HG03135 (cell line): ENCODE measurements around the gene ANKFN1.

Experiments
- ATAC-seq: cut with Tn5 transposase; IDR thresholded peaks from one replicate; pipeline ENCODE4 v1.9.1; 2021; ENCODE audit warnings: mild to moderate bottlenecking, moderate library complexity; ENCODE audit not compliant: unreplicated experiment

The ANKFN1 gene

GRCh38 chr17:56425483-56425882 lies 272.2 kb downstream of the ANKFN1 start:
- no peak for ATAC-seq

- no peak for ATAC-seq
Observed at GRCh38 chr17:56426901-56427300, 273.6 kb downstream of the ANKFN1 start.

- ATAC-seq: no peak
Observed at GRCh38 chr17:56431736-56432135, 278.5 kb downstream of the ANKFN1 start.

- no peak for ATAC-seq
Observed at GRCh38 chr17:56432443-56432842, 279.2 kb downstream of the ANKFN1 start.

GRCh38 chr17:56434610-56435009 lies 281.3 kb downstream of the ANKFN1 start:
- ATAC-seq: no peak

- ATAC-seq: no peak
Observed at GRCh38 chr17:56436142-56436541, 282.9 kb downstream of the ANKFN1 start.

GRCh38 chr17:56440419-56440818 lies 287.1 kb downstream of the ANKFN1 start:
- no peak for ATAC-seq

GRCh38 chr17:56441308-56441707 lies 288.0 kb downstream of the ANKFN1 start:
- no peak for ATAC-seq

GRCh38 chr17:56445692-56446411 lies 292.6 kb downstream of the ANKFN1 start:
- no peak for ATAC-seq

GRCh38 chr17:56447171-56447570 lies 293.9 kb downstream of the ANKFN1 start:
- ATAC-seq: no peak

- ATAC-seq: no peak
Observed at GRCh38 chr17:56448371-56448770, 295.1 kb downstream of the ANKFN1 start.

GRCh38 chr17:56449176-56449575 lies 295.9 kb downstream of the ANKFN1 start:
- no peak for ATAC-seq

- no peak for ATAC-seq
Observed at GRCh38 chr17:56451629-56452028, 298.4 kb downstream of the ANKFN1 start.

- no peak for ATAC-seq
Observed at GRCh38 chr17:56452461-56452860, 299.2 kb downstream of the ANKFN1 start.

GRCh38 chr17:56457501-56457900 lies 304.2 kb downstream of the ANKFN1 start:
- ATAC-seq: no peak

- no peak for ATAC-seq
Observed at GRCh38 chr17:56465886-56466285, 312.6 kb downstream of the ANKFN1 start.

GRCh38 chr17:56468840-56469239 lies 315.6 kb downstream of the ANKFN1 start:
- ATAC-seq: no peak

GRCh38 chr17:56471696-56472095 lies 318.4 kb downstream of the ANKFN1 start:
- no peak for ATAC-seq

GRCh38 chr17:56475116-56475515 lies 321.8 kb downstream of the ANKFN1 start:
- no peak for ATAC-seq

- no peak for ATAC-seq
Observed at GRCh38 chr17:56478836-56479447, 325.7 kb downstream of the ANKFN1 start.

GRCh38 chr17:56480501-56480900 lies 327.2 kb downstream of the ANKFN1 start:
- ATAC-seq: no peak

- no peak for ATAC-seq
Observed at GRCh38 chr17:56481659-56482058, 328.4 kb downstream of the ANKFN1 start.

GRCh38 chr17:56482229-56482628 lies 329.0 kb downstream of the ANKFN1 start:
- ATAC-seq: no peak
